ENCODE results near the gene KAT6B.
"Not testable (repeated sequence)": the region's sequence is repeated elsewhere in the genome, so short reads cannot be mapped to it uniquely, and the experiment has no call there.

Gene KAT6B

DNA sequence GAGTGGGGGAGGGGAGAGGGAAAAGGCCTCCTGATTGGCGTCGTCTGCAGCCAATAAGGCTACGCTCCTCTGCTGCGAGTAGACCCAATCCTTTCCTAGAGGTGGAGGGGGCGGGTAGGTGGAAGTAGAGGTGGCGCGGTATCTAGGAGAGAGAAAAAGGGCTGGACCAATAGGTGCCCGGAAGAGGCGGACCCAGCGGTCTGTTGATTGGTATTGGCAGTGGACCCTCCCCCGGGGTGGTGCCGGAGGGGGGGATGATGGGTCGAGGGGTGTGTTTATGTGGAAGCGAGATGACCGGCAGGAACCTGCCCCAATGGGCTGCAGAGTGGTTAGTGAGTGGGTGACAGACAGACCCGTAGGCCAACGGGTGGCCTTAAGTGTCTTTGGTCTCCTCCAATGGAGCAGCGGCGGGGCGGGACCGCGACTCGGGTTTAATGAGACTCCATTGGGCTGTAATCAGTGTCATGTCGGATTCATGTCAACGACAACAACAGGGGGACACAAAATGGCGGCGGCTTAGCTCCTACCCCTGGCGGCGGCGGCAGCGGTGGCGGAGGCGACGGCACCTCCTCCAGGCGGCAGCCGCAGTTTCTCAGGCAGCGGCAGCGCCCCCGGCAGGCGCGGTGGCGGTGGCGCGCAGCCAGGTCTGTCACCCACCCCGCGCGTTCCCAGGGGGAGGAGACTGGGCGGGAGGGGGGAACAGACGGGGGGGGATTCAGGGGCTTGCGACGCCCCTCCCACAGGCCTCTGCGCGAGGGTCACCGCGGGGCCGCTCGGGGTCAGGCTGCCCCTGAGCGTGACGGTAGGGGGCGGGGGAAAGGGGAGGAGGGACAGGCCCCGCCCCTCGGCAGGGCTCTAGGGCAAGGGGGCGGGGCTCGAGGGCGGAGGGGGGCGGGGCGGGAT, at the start of gene KAT6B:
TSS of gene KAT6B (plus strand) at position 459 of the 903 bp plus-strand sequence. CDS start 16,258 bp downstream, outside the sequence.
- TF ChIP-seq, protein P1, sequence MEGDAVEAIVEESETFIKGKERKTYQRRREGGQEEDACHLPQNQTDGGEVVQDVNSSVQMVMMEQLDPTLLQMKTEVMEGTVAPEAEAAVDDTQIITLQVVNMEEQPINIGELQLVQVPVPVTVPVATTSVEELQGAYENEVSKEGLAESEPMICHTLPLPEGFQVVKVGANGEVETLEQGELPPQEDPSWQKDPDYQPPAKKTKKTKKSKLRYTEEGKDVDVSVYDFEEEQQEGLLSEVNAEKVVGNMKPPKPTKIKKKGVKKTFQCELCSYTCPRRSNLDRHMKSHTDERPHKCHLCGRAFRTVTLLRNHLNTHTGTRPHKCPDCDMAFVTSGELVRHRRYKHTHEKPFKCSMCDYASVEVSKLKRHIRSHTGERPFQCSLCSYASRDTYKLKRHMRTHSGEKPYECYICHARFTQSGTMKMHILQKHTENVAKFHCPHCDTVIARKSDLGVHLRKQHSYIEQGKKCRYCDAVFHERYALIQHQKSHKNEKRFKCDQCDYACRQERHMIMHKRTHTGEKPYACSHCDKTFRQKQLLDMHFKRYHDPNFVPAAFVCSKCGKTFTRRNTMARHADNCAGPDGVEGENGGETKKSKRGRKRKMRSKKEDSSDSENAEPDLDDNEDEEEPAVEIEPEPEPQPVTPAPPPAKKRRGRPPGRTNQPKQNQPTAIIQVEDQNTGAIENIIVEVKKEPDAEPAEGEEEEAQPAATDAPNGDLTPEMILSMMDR (IDR thresholded peaks at IDR 0.05) = peak; percentile 47
- TF ChIP-seq ZFX (IDR thresholded peaks at IDR 0.05; ENCODE audit: borderline replicate concordance) = no peak
- peak within 1 kb of the TSS; percentile 88 for H3K27ac ChIP-seq

DNA sequence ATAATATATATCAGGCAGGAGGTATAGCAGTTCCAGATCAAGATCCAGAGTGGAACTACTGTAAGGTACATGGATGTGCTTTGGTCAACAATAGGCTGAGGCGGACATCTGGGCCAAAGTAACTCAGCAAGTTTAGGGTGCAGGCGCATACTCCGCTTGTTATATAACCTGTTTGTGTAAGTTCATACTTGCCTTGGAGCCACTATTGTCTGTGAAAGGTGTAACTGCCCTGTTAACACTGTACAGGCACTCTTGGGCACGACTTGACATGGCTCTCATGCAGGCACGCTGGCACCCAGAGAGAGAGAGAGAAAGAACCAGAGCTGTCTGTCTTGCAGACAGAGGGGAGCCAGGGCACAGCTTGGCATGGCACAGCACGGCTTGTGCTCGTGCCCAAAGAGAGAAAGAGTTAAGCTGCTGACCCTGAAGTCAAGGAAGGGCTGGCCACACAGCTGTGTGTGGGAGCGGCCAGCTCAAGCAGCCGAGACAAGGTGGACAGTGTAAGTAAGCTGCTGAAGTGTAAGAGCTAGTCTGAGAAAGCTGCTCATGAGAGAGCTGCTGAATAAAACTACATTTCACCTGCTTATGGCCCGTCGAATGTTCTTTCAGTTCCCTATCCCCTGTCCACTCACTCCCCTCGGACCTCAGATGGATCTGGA, 47.8 kb upstream of the KAT6B start:
- H3K27ac ChIP-seq = no peak overlapping the region

DNA sequence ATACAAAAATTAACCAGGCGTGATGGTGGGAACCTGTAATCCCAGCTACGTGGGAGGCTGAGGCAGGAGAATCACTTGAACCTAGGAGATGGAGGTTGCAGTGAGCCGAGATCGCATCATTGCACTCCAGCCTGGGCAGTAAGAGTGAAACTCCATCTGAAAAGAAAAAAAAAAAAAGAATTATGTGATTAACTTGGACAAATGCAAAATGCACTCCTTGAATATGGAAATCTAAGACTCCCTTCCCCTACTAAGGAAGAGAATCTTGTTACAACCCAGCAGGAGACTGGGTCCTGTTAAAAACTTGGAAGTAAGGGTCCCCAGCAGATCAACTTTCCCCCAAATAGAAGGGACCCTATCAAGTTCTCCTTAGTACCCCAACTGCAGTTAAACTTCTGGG, 44.5 kb upstream of the KAT6B start:
- H3K27ac ChIP-seq = not testable (repeated sequence)

More for the DNA sequence above, 47.8 kb upstream of the KAT6B start:
- TF ChIP-seq, protein P1 (IDR thresholded peaks at IDR 0.05) = no peak
- TF ChIP-seq ZFX (IDR thresholded peaks at IDR 0.05; ENCODE audit: borderline replicate concordance) = no peak

DNA sequence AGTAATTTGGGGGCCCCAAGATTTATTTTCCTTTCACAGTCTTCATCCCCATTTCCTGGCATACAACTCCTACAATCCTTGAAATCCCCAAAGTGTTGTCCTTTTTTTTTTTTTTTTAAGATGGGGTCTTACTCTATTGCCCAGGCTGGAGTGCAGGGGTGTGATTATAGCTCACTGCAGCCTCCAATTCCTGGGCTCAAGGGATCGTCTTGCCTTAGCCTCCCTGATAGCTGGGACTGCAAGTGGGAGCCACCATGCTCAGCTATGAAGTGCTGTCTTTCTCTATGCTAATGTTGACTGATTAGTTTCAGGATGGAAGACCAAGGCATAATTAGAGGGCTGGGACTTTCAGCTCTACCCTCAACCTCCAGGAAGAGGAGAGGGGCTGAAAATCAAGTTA, 41.9 kb upstream of the KAT6B start:
- no peak overlapping the region for H3K27ac ChIP-seq
- TF ChIP-seq ZFX (IDR thresholded peaks at IDR 0.05; ENCODE audit: borderline replicate concordance) = no peak
- TF ChIP-seq, protein P1 (IDR thresholded peaks at IDR 0.05) = no peak

DNA sequence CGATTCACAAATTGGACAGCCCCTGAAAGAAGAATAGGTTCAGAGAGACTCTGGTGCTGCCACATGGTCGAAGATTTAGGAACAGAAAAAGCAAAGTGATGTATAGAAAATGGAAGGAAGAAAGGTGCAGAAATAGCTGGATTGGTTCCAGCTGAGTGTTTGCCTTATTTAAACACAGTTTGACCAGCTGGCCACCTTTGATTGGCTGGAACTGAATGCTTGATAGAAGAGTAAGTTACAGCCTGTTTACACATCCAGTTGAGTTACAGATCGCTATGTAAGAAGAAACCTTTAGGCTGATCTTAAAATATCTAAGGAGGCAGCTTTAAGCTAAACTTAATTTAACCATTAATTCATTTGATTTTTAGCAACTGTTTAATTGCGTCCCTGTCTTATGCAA, 40.3 kb upstream of the KAT6B start:
- no peak for TF ChIP-seq ZFX (IDR thresholded peaks at IDR 0.05; ENCODE audit: borderline replicate concordance)
- TF ChIP-seq, protein P1 (IDR thresholded peaks at IDR 0.05) = no peak

DNA sequence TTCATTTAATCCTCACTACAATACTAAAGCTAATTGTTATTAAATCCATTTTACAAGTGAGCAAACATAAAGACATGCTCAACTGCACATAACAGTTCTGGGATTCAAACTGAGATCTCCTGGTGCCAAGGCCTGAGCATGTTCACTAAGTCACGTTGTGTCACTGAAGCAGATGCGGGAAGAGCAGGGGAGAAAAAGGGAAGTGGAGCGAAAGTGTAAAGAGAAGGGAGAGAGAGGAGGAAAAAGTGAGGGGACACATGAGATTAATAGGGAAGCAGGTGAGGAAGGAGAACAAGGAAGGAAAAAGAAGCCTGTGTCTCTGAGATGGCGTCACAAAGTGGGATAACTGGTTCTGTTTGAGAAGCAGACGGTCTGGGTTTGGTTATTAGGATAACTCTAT, 38.9 kb upstream of the KAT6B start:
- TF ChIP-seq, protein P1 (IDR thresholded peaks at IDR 0.05) = no peak
- TF ChIP-seq ZFX (IDR thresholded peaks at IDR 0.05; ENCODE audit: borderline replicate concordance) = no peak
- H3K27ac ChIP-seq = no peak overlapping the region

More for the DNA sequence above, 40.3 kb upstream of the KAT6B start:
- peak overlapping the region; percentile 40 for H3K27ac ChIP-seq

DNA sequence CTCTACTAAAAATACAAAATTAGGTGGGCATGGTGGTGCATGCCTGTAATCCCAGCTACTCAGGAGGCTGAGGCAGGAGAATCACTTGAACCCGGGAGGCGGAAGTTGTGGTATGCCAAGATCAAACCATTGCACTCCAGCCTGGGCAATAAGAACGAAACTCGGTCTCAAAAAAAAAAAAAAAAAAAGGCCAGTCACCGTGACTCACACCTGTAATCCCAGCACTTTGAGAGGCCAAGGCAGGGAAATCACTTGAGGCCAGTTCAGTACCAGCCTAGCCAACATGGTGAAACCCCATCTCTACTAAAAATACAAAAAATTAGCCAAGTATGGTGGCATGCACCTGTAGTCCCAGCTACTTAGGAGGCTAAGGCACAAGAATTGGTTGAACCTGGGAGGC, 34.4 kb upstream of the KAT6B start:
- H3K27ac ChIP-seq = not testable (repeated sequence)

DNA sequence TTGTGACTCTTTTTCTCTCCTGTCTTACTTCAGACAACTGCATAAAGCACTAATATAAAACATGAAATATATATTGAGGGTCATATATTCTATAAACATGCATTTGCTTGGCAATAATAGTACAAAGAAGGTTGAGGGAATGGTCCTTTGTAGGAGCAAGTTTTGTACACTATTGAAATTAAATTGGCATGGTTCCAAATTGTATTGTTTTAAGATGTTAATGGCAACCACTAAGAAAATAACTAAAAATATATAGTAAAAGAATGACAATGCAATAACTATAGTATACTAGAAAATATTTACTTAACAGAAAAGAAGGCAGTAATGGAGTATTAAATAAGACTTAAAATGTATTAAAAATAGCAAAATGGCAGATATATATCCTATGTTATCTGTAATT, 33.7 kb upstream of the KAT6B start:
- H3K27ac ChIP-seq = no peak overlapping the region
- TF ChIP-seq ZFX (IDR thresholded peaks at IDR 0.05; ENCODE audit: borderline replicate concordance) = no peak
- TF ChIP-seq, protein P1 (IDR thresholded peaks at IDR 0.05) = no peak

DNA sequence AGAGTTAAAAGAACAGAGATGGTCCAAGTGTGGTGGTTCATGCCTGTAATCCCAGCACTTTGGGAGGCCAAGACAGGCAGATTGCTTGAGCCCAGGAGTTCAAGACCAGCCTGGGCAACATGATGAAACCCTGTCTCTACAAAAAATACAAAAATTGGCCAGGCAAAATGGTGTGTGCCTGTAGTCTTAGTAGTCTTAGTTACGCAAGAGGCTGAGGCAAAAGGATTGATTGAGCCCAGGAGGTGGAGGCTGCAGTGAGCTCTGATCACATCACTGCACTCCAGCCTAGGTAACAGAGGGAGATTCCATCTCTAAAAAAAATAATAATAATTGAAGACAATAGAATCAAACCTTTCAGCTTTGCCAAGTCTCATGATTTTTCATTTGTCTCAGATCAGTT, 33.2 kb upstream of the KAT6B start:
- H3K27ac ChIP-seq = not testable (repeated sequence)

Data from 22Rv1 (cell line).